ENCODE measurements around the gene MIF4GD.

The MIF4GD gene

GRCh38 chr17:75242461-75243042 is 28.5 kb downstream of the MIF4GD start:
- H3K9me3 ChIP-seq (ENCODE audit: control insufficient read depth, low read length): no peaks in the 10 kb centered on the region
- no peak overlapping the region for H3K4me3 ChIP-seq (ENCODE audit: insufficient read depth, low read depth, low read length, poor library complexity, severe bottlenecking)
- DNase-seq: peak; percentile 34 to 62 (median 41)
- peak overlapping the region; percentile 67 for H3K27ac ChIP-seq (ENCODE audit: insufficient read depth, low read length, poor library complexity, severe bottlenecking)
- peaks cover 33% of the 10 kb centered on the region for H3K4me1 ChIP-seq (ENCODE audit: control insufficient read depth, insufficient read depth, low read length, poor library complexity, severe bottlenecking)
- no peaks in the 10 kb centered on the region for H3K27me3 ChIP-seq (replicated peaks; ENCODE audit: control insufficient read depth, insufficient read depth, low read length, poor library complexity, severe bottlenecking)
- H3K36me3 ChIP-seq (ENCODE audit: control insufficient read depth, insufficient read depth, low read length): peaks cover 73% of the 10 kb centered on the region

GRCh38 chr17:75241996-75242460 is 29.0 kb downstream of the MIF4GD start:
- DNase-seq: no peak
- H3K36me3 ChIP-seq (ENCODE audit: control insufficient read depth, insufficient read depth, low read length): peaks cover 78% of the 10 kb centered on the region
- no peaks in the 10 kb centered on the region for H3K9me3 ChIP-seq (ENCODE audit: control insufficient read depth, low read length)
- no peaks in the 10 kb centered on the region for H3K27me3 ChIP-seq (replicated peaks; ENCODE audit: control insufficient read depth, insufficient read depth, low read length, poor library complexity, severe bottlenecking)
- no peak overlapping the region for H3K4me3 ChIP-seq (ENCODE audit: insufficient read depth, low read depth, low read length, poor library complexity, severe bottlenecking)
- H3K27ac ChIP-seq (ENCODE audit: insufficient read depth, low read length, poor library complexity, severe bottlenecking): peak overlapping the region; percentile 67
- peaks cover 33% of the 10 kb centered on the region for H3K4me1 ChIP-seq (ENCODE audit: control insufficient read depth, insufficient read depth, low read length, poor library complexity, severe bottlenecking)

GRCh38 chr17:75241502-75241901 is 29.5 kb downstream of the MIF4GD start:
- Histone ChIP-seq H3K27me3 (replicated peaks; ENCODE audit: control insufficient read depth, insufficient read depth, low read length, poor library complexity, severe bottlenecking) (no peaks in the 10 kb centered on the region), H3K27ac (ENCODE audit: insufficient read depth, low read length, poor library complexity, severe bottlenecking) (peak overlapping the region; percentile 44), H3K4me3 (ENCODE audit: insufficient read depth, low read depth, low read length, poor library complexity, severe bottlenecking) (no peak overlapping the region), H3K9me3 (ENCODE audit: control insufficient read depth, low read length) (no peaks in the 10 kb centered on the region), H3K4me1 (ENCODE audit: control insufficient read depth, insufficient read depth, low read length, poor library complexity, severe bottlenecking) (peaks cover 33% of the 10 kb centered on the region), H3K36me3 (ENCODE audit: control insufficient read depth, insufficient read depth, low read length) (peaks cover 82% of the 10 kb centered on the region)
- DNase-seq: no peak

GRCh38 chr17:75241143-75241430 is 29.9 kb downstream of the MIF4GD start:
- H3K4me1 ChIP-seq (ENCODE audit: control insufficient read depth, insufficient read depth, low read length, poor library complexity, severe bottlenecking): peaks cover 33% of the 10 kb centered on the region
- H3K27me3 ChIP-seq (replicated peaks; ENCODE audit: control insufficient read depth, insufficient read depth, low read length, poor library complexity, severe bottlenecking): no peaks in the 10 kb centered on the region
- no peak overlapping the region for H3K27ac ChIP-seq (ENCODE audit: insufficient read depth, low read length, poor library complexity, severe bottlenecking)
- no peaks in the 10 kb centered on the region for H3K9me3 ChIP-seq (ENCODE audit: control insufficient read depth, low read length)
- no peak for DNase-seq
- peaks cover 82% of the 10 kb centered on the region for H3K36me3 ChIP-seq (ENCODE audit: control insufficient read depth, insufficient read depth, low read length)
- no peak overlapping the region for H3K4me3 ChIP-seq (ENCODE audit: insufficient read depth, low read depth, low read length, poor library complexity, severe bottlenecking)

GRCh38 chr17:75240394-75241142 is 30.5 kb downstream of the MIF4GD start:
- no peak for DNase-seq
- Histone ChIP-seq H3K36me3 (ENCODE audit: control insufficient read depth, insufficient read depth, low read length) (peaks cover 81% of the 10 kb centered on the region), H3K4me3 (ENCODE audit: insufficient read depth, low read depth, low read length, poor library complexity, severe bottlenecking) (no peak overlapping the region), H3K27me3 (replicated peaks; ENCODE audit: control insufficient read depth, insufficient read depth, low read length, poor library complexity, severe bottlenecking) (no peaks in the 10 kb centered on the region), H3K9me3 (ENCODE audit: control insufficient read depth, low read length) (no peaks in the 10 kb centered on the region), H3K27ac (ENCODE audit: insufficient read depth, low read length, poor library complexity, severe bottlenecking) (no peak overlapping the region), H3K4me1 (ENCODE audit: control insufficient read depth, insufficient read depth, low read length, poor library complexity, severe bottlenecking) (peaks cover 33% of the 10 kb centered on the region)

- peaks cover 81% of the 10 kb centered on the region for H3K36me3 ChIP-seq (ENCODE audit: control insufficient read depth, insufficient read depth, low read length)
- DNase-seq: no peak
- H3K27me3 ChIP-seq (replicated peaks; ENCODE audit: control insufficient read depth, insufficient read depth, low read length, poor library complexity, severe bottlenecking): no peaks in the 10 kb centered on the region
- peaks cover 33% of the 10 kb centered on the region for H3K4me1 ChIP-seq (ENCODE audit: control insufficient read depth, insufficient read depth, low read length, poor library complexity, severe bottlenecking)
- no peak overlapping the region for H3K4me3 ChIP-seq (ENCODE audit: insufficient read depth, low read depth, low read length, poor library complexity, severe bottlenecking)
- H3K9me3 ChIP-seq (ENCODE audit: control insufficient read depth, low read length): no peaks in the 10 kb centered on the region
- peak overlapping the region; percentile 11 for H3K27ac ChIP-seq (ENCODE audit: insufficient read depth, low read length, poor library complexity, severe bottlenecking)
These were observed 31.1 kb downstream of the MIF4GD start for GRCh38 chr17:75239778-75240393.

- Histone ChIP-seq H3K27ac (ENCODE audit: insufficient read depth, low read length, poor library complexity, severe bottlenecking) (peak overlapping the region; percentile 40), H3K4me3 (ENCODE audit: insufficient read depth, low read depth, low read length, poor library complexity, severe bottlenecking) (no peak overlapping the region), H3K27me3 (replicated peaks; ENCODE audit: control insufficient read depth, insufficient read depth, low read length, poor library complexity, severe bottlenecking) (no peaks in the 10 kb centered on the region), H3K4me1 (ENCODE audit: control insufficient read depth, insufficient read depth, low read length, poor library complexity, severe bottlenecking) (peaks cover 33% of the 10 kb centered on the region), H3K36me3 (ENCODE audit: control insufficient read depth, insufficient read depth, low read length) (peaks cover 84% of the 10 kb centered on the region), H3K9me3 (ENCODE audit: control insufficient read depth, low read length) (no peaks in the 10 kb centered on the region)
- no peak for DNase-seq
These were observed 31.8 kb downstream of the MIF4GD start for GRCh38 chr17:75239214-75239613.

- peak; percentile 19 to 46 (median 31) for DNase-seq
- Histone ChIP-seq H3K27ac (ENCODE audit: insufficient read depth, low read length, poor library complexity, severe bottlenecking) (peak overlapping the region; percentile 40), H3K4me3 (ENCODE audit: insufficient read depth, low read depth, low read length, poor library complexity, severe bottlenecking) (peak overlapping the region; percentile 35), H3K27me3 (replicated peaks; ENCODE audit: control insufficient read depth, insufficient read depth, low read length, poor library complexity, severe bottlenecking) (no peaks in the 10 kb centered on the region), H3K4me1 (ENCODE audit: control insufficient read depth, insufficient read depth, low read length, poor library complexity, severe bottlenecking) (peaks cover 33% of the 10 kb centered on the region), H3K9me3 (ENCODE audit: control insufficient read depth, low read length) (no peaks in the 10 kb centered on the region), H3K36me3 (ENCODE audit: control insufficient read depth, insufficient read depth, low read length) (peaks cover 79% of the 10 kb centered on the region)
These were observed 32.3 kb downstream of the MIF4GD start for GRCh38 chr17:75238684-75239191.

- H3K27ac ChIP-seq (ENCODE audit: insufficient read depth, low read length, poor library complexity, severe bottlenecking): no peak overlapping the region
- H3K4me3 ChIP-seq (ENCODE audit: insufficient read depth, low read depth, low read length, poor library complexity, severe bottlenecking): no peak overlapping the region
- H3K36me3 ChIP-seq (ENCODE audit: control insufficient read depth, insufficient read depth, low read length): peaks cover 74% of the 10 kb centered on the region
- H3K4me1 ChIP-seq (ENCODE audit: control insufficient read depth, insufficient read depth, low read length, poor library complexity, severe bottlenecking): peaks cover 27% of the 10 kb centered on the region
- no peak for DNase-seq
- no peaks in the 10 kb centered on the region for H3K9me3 ChIP-seq (ENCODE audit: control insufficient read depth, low read length)
- H3K27me3 ChIP-seq (replicated peaks; ENCODE audit: control insufficient read depth, insufficient read depth, low read length, poor library complexity, severe bottlenecking): no peaks in the 10 kb centered on the region
These were observed 32.9 kb downstream of the MIF4GD start for GRCh38 chr17:75238020-75238580.

Data from effector memory CD4-positive, alpha-beta T cell (primary cell).